ENCODE data around the gene CDK3. TPM values are rescaled to one million over a fixed set of nuclear protein-coding genes. Genes with fewer than 3 reads are reported as not detected.

The CDK3 gene
- total and polyA plus RNA-seq, 9 of the 15 experiments (the other 6 are each of a cell fraction or from before 2014, with no cell fraction given), result 0.55 to 8.2 (median 4.7) TPM

DNA sequence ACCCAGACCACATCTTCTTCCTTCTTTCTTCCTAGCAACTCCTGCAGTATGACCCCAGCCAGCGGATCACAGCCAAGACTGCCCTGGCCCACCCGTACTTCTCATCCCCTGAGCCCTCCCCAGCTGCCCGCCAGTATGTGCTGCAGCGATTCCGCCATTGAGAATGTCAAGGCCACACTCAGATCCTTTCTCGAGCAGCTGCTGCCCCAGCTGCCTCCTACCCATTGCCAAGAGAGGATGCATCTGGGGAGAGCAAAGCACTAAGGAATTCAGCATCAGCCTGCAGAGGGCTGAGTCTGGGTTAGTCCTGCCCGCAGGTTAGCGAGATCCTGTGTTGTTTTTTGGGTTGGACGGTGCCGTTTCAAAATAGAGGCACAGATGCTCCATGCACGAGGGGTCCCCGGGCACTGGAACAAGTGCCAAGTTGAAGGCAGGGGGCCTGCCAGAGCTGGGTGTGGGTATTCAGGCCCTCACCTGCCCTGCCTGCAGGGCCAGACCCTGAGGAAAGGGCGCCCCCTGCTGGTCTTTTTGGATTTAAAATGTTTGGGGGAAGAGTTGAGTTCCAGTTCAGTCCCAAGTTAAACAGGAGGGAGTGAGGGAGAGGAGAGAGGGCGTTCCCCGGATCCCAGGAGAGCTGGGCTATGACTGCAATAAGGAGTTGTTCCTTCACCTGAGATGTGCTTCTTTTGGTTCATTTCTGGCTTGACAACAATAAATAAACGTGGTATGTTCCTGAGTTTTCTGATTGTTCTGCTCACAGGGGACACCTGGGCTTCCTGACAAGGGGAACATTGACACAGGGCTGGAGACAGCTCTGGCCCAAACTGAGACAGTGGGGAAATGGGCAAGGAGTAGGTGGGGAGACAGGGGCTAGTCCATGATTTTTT is 4.9 kb downstream of the CDK3 start (continued):
- TF ChIP-seq CBX2 (IDR thresholded peaks at IDR 0.05; ENCODE audit: insufficient read depth, low read length, poor library complexity, severe bottlenecking) (no peak), PHB2 (IDR thresholded peaks at IDR 0.05; ENCODE audit: low read depth) (no peak), CC2D1A (IDR thresholded peaks at IDR 0.05) (peak; percentile 87), CHD1 (IDR thresholded peaks at IDR 0.05; ENCODE audit: low read length) (no peak), ZNF23 (CRISPR knock-in tag; IDR thresholded peaks at IDR 0.05) (no peak)
- TF ChIP-seq, protein P1, sequence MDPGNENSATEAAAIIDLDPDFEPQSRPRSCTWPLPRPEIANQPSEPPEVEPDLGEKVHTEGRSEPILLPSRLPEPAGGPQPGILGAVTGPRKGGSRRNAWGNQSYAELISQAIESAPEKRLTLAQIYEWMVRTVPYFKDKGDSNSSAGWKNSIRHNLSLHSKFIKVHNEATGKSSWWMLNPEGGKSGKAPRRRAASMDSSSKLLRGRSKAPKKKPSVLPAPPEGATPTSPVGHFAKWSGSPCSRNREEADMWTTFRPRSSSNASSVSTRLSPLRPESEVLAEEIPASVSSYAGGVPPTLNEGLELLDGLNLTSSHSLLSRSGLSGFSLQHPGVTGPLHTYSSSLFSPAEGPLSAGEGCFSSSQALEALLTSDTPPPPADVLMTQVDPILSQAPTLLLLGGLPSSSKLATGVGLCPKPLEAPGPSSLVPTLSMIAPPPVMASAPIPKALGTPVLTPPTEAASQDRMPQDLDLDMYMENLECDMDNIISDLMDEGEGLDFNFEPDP (CRISPR knock-in tag; IDR thresholded peaks at IDR 0.05), result no peak

DNA sequence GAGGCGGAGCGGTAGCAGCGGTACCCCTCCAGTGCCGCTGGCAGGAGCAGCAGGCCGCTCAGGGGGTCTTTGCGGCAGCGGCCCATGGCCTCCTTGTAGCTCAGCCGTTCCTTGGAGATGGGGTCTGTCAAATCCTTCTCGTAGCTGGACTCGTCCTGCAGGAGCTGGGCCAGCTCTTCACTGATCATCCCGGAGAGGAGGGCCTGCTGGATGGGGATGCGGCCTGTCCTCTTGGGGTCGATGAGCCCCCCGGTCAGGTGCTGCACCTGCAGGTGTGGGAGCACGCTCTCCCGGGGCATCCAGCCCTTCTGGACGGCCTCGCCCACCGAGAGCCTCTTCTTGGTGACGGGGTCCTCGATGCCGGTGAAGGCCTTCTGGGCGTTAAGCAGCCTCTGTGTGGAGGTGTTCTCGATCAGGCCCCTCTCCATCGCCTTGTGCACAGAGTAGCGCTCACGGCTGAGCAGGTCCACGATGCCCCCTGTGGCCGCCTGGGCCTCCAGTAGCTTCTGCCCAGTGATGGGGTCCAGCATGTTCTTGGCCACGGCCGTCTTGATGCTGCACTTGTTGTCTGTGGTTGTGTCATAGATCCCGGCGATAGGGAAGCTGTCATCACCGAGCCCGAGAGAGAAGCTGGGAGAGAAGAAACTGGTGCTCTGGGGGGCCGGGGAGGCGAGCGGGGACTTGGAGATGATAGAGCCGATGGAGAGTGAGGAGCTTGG is 6.6 kb downstream of the CDK3 start:
- DNase-seq (ENCODE audit: extremely low read depth in 1 of 4, low spot score in 3 of 4) (no peak), FAIRE-seq (no peak), ATAC-seq (no peak)
- Histone ChIP-seq H3K9me1 (ENCODE audit: control insufficient read depth, insufficient read depth, low read length) (no peaks in the 10 kb centered on the region), H3K9me3 (replicated peaks; ENCODE audit: control insufficient read depth, insufficient read depth, low read depth, low read length) (no peaks in the 10 kb centered on the region), H3K27me3 (ENCODE audit: control insufficient read depth in 2 of 2, insufficient read depth in 2 of 2, low read length in 2 of 2) (peaks cover 37 to 51% of the 10 kb centered on the region in 2 experiments), H3K79me2 (ENCODE audit: control insufficient read depth, insufficient read depth, low read length) (no peaks in the 10 kb centered on the region), H2AFZ (ENCODE audit: low read depth, low read length) (no peak overlapping the region), H3K36me3 (ENCODE audit: control insufficient read depth, insufficient read depth, low read length) (peaks cover 7% of the 10 kb centered on the region; the same call in 2 of the 3 replicates), H3K4me3 (no peak overlapping the region), H4K20me1 (replicated peaks; ENCODE audit: control insufficient read depth, insufficient read depth, low read length) (no peaks in the 10 kb centered on the region), H3K9ac (ENCODE audit: insufficient read depth in 1 of 2, low read depth in 2 of 2, low read length in 2 of 2) (peak overlapping the region in 1 of 2 experiments; percentile 31; a peak in 1 of 4 replicates), H3K4me1 (replicated peaks in 1 of 2; ENCODE audit: control insufficient read depth in 2 of 2, insufficient read depth in 2 of 2, low read length in 2 of 2) (peaks cover 0 to 34% of the 10 kb centered on the region in 2 experiments; a peak in 3 of 5 replicates), H3K4me2 (ENCODE audit: insufficient read depth, low read length) (no peak overlapping the region), H3K27ac (ENCODE audit: extremely low read depth, low read depth, low read length) (no peak overlapping the region)
- in situ Hi-C loops (cut with MboI) (loop anchor here (5.0 to 10.0 kb wide), 3 partner anchors 100 to 285 kb away; a partner anchor contains a TSS), intact Hi-C loops (cut with micrococcal nuclease) (loop anchor here (10.0 kb wide), 1 partner anchor 252 kb away; no protein-coding TSS in a partner anchor)
- 41% methylated on average over 35 of the region's 39 CpGs for WGBS (ENCODE audit: insufficient coverage, low coverage, missing lambda C conversion rate)
- no TSS peak for BruUV-seq (replicated peaks)
- POLR2A ChIA-PET, result interaction anchor here (0.6 to 1.8 kb wide), 7 partner anchors 12 to 261 kb away, joined by 3 to 5 read pairs (median 4); no protein-coding TSS in a partner anchor
- CTCF ChIA-PET (ENCODE audit: low intra/inter-chr PET ratio), result interaction anchor here (3.7 kb wide), 1 partner anchor 102 kb away, joined by 47 read pairs; the partner anchor contains the start of gene MRPL38
- TF ChIP-seq ZNF263 (CRISPR knock-in tag; IDR thresholded peaks at IDR 0.05; ENCODE audit: borderline replicate concordance) (no peak), POLR2G (IDR thresholded peaks at IDR 0.05; ENCODE audit: low read depth, low read length) (peak; percentile 29; the same call in 1 of the 2 replicates), ARID1B (IDR thresholded peaks at IDR 0.05) (no peak)

All from K562 (cell line).